ENCODE data around the gene TM4SF20.
"Not testable (repeated sequence)": the region's sequence is repeated elsewhere in the genome, so short reads cannot be mapped to it uniquely, and the experiment has no call there.

Gene TM4SF20

DNA sequence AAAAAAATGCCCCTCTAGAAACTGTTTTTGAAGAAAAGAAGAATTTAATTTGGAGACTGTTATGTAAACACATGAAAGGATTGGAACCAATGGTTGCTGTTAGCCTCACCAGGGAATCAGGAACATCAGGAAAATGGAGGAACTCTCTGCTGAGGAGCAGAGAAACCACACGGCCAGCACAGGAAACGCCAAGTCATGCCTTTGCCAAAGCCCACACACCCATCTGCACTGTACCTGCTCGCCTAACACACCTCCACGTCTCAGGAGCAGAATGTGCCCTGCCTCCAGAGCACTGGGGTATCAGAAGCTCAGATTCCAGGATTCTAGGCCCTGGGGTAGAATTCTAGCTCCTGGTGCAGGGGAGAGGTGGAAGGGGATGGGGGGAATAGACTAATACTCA is 18.5 kb upstream of the TM4SF20 start:
- TF ChIP-seq, protein P1, sequence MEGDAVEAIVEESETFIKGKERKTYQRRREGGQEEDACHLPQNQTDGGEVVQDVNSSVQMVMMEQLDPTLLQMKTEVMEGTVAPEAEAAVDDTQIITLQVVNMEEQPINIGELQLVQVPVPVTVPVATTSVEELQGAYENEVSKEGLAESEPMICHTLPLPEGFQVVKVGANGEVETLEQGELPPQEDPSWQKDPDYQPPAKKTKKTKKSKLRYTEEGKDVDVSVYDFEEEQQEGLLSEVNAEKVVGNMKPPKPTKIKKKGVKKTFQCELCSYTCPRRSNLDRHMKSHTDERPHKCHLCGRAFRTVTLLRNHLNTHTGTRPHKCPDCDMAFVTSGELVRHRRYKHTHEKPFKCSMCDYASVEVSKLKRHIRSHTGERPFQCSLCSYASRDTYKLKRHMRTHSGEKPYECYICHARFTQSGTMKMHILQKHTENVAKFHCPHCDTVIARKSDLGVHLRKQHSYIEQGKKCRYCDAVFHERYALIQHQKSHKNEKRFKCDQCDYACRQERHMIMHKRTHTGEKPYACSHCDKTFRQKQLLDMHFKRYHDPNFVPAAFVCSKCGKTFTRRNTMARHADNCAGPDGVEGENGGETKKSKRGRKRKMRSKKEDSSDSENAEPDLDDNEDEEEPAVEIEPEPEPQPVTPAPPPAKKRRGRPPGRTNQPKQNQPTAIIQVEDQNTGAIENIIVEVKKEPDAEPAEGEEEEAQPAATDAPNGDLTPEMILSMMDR (IDR thresholded peaks at IDR 0.05; ENCODE audit: low read depth, low read length) = no peak
- H3K4me3 ChIP-seq (ENCODE audit: low read depth, low read length) = no peak overlapping the region

DNA sequence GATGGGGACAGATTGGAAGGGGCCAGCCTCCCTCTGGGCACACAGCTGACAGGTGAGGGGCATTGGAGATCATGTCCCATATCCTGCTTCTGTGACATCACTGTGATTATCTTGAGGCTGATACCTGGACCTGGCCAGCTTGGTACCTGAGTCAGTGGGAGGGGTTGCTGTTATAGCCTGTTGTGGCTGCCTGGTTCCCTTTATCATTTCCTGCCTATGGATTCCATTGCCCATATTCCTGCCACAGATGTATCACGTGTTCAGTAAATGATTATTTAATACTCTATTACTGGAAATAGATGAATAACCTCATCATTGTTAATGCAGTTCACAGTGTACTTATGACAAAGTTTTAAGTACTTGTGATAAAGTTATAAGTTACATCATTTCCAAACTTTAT is 16.4 kb upstream of the TM4SF20 start:
- TF ChIP-seq, protein P1 (IDR thresholded peaks at IDR 0.05; ENCODE audit: low read depth, low read length) = no peak
- H3K4me3 ChIP-seq (ENCODE audit: low read depth, low read length) = no peak overlapping the region

DNA sequence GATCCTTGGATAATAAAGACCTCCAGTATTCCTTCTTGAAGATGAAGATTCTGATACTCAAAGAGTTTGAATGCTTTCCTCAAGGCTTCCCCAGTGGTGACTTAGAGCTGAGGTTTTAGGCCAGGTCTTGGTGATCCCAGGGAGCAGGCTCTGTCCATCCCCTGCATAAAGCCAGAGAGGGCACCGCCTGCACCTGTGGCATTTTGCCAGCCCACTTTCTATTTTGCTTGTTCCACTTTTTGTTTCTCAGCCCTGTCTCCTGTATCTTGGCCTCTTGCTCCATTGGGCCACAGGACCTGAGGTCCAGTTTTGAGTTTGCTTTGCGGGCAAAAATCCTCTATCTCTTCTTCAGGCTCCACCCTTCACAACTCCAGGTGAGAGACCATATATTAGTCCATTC is 15.3 kb upstream of the TM4SF20 start:
- H3K4me3 ChIP-seq (ENCODE audit: low read depth, low read length) = no peak overlapping the region

DNA sequence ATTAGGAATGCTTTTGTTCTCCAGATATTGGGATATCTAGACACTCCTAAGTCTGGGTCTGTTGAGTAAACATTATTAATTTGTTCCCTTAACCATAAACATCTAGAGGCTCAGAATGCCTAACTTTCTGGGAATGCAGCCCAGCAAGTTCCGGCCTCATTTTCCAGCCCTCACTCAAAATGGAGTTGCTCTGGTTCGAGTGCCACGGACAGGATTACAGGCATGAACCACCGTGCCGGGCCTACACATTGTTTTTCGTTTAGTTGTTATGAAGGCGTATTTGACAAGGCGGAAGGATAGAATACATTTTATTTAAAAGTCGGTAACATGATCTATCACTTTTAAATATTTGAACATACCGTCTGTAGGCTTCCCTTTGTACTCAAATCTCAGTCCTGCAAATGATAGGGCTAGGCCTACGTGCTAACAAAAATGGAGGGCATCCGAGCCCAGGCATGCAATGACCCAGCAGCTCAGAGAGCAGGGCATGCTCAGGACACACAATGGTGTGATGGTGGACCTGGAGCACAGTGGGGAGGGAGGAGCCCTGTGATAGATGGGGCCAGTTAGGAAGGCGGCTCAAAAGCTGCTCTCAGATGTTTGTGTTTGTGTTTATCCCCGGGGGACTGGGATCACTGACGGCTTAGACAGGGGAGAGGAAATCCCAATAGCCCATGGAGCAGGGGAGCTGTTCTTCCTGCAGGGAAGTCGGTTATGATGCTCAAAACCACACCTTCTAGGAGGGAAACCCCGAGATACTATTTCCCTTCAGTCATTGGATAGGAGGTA is 11.6 kb upstream of the TM4SF20 start:
- no peak overlapping the region for H3K4me3 ChIP-seq (ENCODE audit: low read depth, low read length)
- TF ChIP-seq, protein P1 (IDR thresholded peaks at IDR 0.05; ENCODE audit: low read depth, low read length) = no peak

More for the DNA sequence above, 15.3 kb upstream of the TM4SF20 start:
- TF ChIP-seq, protein P1 (IDR thresholded peaks at IDR 0.05; ENCODE audit: low read depth, low read length) = no peak

DNA sequence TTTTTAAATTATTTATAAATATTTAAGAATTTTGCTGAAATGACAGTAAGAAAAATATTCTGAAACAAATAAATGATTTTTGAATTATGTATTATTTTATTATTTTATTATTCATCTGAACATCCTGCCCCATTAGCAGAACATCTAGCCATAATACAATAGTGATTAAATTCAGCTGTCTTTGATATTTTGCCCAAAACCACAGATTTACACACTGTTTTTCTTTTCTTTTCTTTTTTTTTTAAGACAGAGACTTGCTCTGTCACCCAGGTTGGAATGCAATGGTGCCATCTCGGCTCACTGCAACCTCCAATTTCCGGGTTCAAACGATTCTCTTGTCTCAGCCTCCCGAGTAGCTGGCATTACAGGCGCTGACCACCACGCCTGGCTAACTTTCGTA is 10.6 kb upstream of the TM4SF20 start:
- TF ChIP-seq, protein P1 (IDR thresholded peaks at IDR 0.05; ENCODE audit: low read depth, low read length) = no peak
- H3K4me3 ChIP-seq (ENCODE audit: low read depth, low read length) = no peak overlapping the region

DNA sequence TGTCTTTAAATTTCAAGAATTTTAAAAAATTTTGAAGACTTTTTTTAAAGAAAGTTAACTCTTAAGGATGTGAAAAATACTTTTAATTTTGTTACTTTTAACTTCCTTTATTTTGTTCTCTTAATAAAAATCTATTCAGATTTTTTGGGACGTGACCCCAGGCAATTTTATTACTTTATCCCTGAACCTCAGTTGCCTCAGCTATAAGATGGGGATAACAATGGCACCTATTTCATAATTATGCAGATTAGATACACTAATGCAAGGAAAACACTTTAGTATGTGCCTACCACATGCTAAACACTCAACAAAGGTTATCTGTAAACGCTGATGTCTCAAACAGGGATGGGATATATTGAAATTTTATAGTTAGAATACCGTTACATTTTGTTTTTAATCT is 10.1 kb upstream of the TM4SF20 start:
- H3K4me3 ChIP-seq (ENCODE audit: low read depth, low read length) = no peak overlapping the region
- TF ChIP-seq, protein P1 (IDR thresholded peaks at IDR 0.05; ENCODE audit: low read depth, low read length) = no peak

DNA sequence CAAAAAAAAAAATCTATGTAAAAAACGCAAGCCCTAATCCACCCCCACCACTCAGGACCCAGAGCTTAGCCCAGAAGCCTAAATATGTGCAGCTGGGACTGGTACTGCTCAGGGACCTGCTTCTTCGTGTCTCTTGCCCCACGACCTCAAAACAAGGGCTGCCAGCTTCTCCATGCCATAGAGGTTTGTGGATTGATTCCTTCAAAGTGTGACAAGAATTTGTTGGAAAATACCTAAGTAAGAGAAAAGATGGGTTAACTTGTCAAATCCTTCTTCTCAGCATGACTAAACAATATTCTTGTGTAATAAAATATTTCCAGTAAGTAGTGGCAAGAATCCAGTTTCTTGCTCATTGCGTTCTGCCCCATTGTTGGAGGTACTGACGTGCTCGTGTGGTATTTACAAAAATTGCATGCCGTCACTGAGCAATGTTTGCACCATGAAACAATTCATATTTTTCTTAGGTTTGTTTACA is 9.5 kb upstream of the TM4SF20 start:
- TF ChIP-seq, protein P1 (IDR thresholded peaks at IDR 0.05; ENCODE audit: low read depth, low read length) = no peak
- H3K4me3 ChIP-seq (ENCODE audit: low read depth, low read length) = no peak overlapping the region

DNA sequence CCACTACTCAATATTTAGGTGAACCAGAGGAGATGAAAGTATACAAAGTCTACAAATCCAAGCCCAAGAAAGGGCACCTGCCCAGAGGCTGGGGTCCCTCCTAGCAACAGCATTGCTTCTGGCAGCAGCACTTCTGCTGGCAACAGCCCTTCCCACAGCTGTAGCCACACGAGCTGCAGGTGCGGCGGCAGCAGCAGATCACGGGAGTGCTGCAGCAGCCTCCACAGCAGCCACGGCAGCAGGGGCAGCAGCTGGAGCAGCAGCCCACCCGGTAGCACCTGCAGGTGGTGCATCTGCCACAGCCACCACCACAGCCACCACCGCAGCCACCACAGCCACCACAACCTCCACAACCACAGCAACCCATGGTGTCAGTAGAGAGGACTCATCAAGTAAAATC is 8.5 kb upstream of the TM4SF20 start, which contains the start of gene SCYGR1:
Gene SCYGR1 (minus strand): TSS at position 367 of the 400 bp plus-strand sequence. CDS start 0 bp downstream, at position 367.
- H3K4me3 ChIP-seq (ENCODE audit: low read depth, low read length) = not testable (repeated sequence)

Data from WI38 (cell line).